HG03060 (cell line): ENCODE measurements around the gene VMAC.
"Not testable (repeated sequence)": the region's sequence is repeated elsewhere in the genome, so short reads cannot be mapped to it uniquely, and the experiment has no call there.

Experiments
- ATAC-seq: cut with Tn5 transposase; IDR thresholded peaks from one replicate; pipeline ENCODE4 v1.9.1; 2021; ENCODE audit warnings: low read depth, moderate number of reproducible peaks; ENCODE audit not compliant: unreplicated experiment

VMAC gene

GRCh38 chr19:5904352-5905113 is at the start of gene VMAC:
Gene VMAC (plus strand): TSS chr19:5904872. CDS start chr19:5904891, 19 bp downstream.
- peak; percentile 76 for ATAC-seq

- not testable (repeated sequence) for ATAC-seq
These were observed 49.5 kb upstream of the VMAC start for GRCh38 chr19:5855151-5855550.

- ATAC-seq: no peak
These were observed 47.2 kb upstream of the VMAC start for GRCh38 chr19:5857203-5858081.

GRCh38 chr19:5863030-5863665 is 41.5 kb upstream of the VMAC start:
- ATAC-seq: no peak

GRCh38 chr19:5864013-5864720 is 40.5 kb upstream of the VMAC start:
- no peak for ATAC-seq

GRCh38 chr19:5864725-5865486 is 39.8 kb upstream of the VMAC start:
- ATAC-seq: no peak

- no peak for ATAC-seq
These were observed 38.9 kb upstream of the VMAC start for GRCh38 chr19:5865772-5866171.

- no peak for ATAC-seq
These were observed 37.2 kb upstream of the VMAC start for GRCh38 chr19:5867201-5868136.

GRCh38 chr19:5870986-5871394 is 33.7 kb upstream of the VMAC start:
- no peak for ATAC-seq

- no peak for ATAC-seq
These were observed 31.0 kb upstream of the VMAC start for GRCh38 chr19:5873617-5874199.

- ATAC-seq: not testable (repeated sequence)
These were observed 30.2 kb upstream of the VMAC start for GRCh38 chr19:5874496-5874895.

- ATAC-seq: no peak
These were observed 27.2 kb upstream of the VMAC start for GRCh38 chr19:5877427-5877826.

GRCh38 chr19:5877882-5878281 is 26.8 kb upstream of the VMAC start:
- no peak for ATAC-seq

GRCh38 chr19:5880196-5880595 is 24.5 kb upstream of the VMAC start:
- no peak for ATAC-seq

GRCh38 chr19:5880604-5881078 is 24.0 kb upstream of the VMAC start:
- ATAC-seq: no peak

- ATAC-seq: no peak
These were observed 23.0 kb upstream of the VMAC start for GRCh38 chr19:5881543-5882299.

GRCh38 chr19:5882421-5882968 is 22.2 kb upstream of the VMAC start:
- no peak for ATAC-seq
